Caco-2 (cell line): ENCODE data around the gene PADI3. TPM values are rescaled to one million over a fixed set of nuclear protein-coding genes. Genes with fewer than 3 reads are reported as not detected.

ENCODE experiments used
- BruUV-seq: library from RNA; stranded (reverse); fragments of 400-500 nt; replicated peaks from 2 replicates; lab custom pipeline; 2021; lab: Mats Ljungman, UMichigan
- CTCF ChIA-PET: fragments of 300-600 bp; sonication (Branson Sonifier 250); formaldehyde crosslinking; loops from one replicate; lab custom pipeline; 2022; ENCODE audit warnings: antibody characterized with exemption; lab: Charles Lee
- POLR2A ChIA-PET: fragments of 300-600 bp; sonication (Branson Sonifier 250); formaldehyde crosslinking; loops from one replicate; lab custom pipeline; 2022; ENCODE audit warnings: antibody characterized with exemption; lab: Charles Lee
- DNase-seq, 2 experiments: peaks; one replicate each; pipeline versions ENCODE4 v3.0.0 to v3.0.0-alpha.2; 2020 to 2022
- H3K27me3 ChIP-seq: replicated peaks from 2 replicates; pipeline ENCODE4 v1.6.0; 2011; ENCODE audit warnings: low read length; ENCODE audit not compliant: control insufficient read depth, insufficient read depth
- H3K36me3 ChIP-seq: 2 replicates; pipeline ENCODE4 v1.5.1; 2011; ENCODE audit warnings: low read length; ENCODE audit not compliant: control insufficient read depth, insufficient read depth
- H3K4me1 ChIP-seq: fragments of 250-450 bp; sonication (Bioruptor Pico); 2 replicates; pipeline ENCODE4 v1.5.1; 2020; ENCODE audit warnings: mild to moderate bottlenecking
- H3K4me3 ChIP-seq: 2 replicates; pipeline ENCODE4 v1.5.1; 2011; ENCODE audit warnings: low read depth, mild to moderate bottlenecking, control low read depth, low read length
- H3K9me3 ChIP-seq: fragments of 250-450 bp; sonication (Bioruptor Pico); 2 replicates; pipeline ENCODE4 v1.5.1; 2020; ENCODE audit warnings: mild to moderate bottlenecking, moderate library complexity
- H3K27ac Mint-ChIP-seq: one replicate; pipeline ENCODE4 v1.8.0; 2022; ENCODE audit warnings: mixed read lengths; ENCODE audit not compliant: unreplicated experiment
- H3K27me3 Mint-ChIP-seq: one replicate; pipeline ENCODE4 v1.8.0; 2022; ENCODE audit warnings: mixed read lengths; ENCODE audit not compliant: insufficient read depth, unreplicated experiment
- H3K36me3 Mint-ChIP-seq: one replicate; pipeline ENCODE4 v1.8.0; 2022; ENCODE audit warnings: mild to moderate bottlenecking, mixed read lengths; ENCODE audit not compliant: insufficient read depth, unreplicated experiment
- H3K4me1 Mint-ChIP-seq: one replicate; pipeline ENCODE4 v1.8.0; 2022; ENCODE audit warnings: low read depth, mixed read lengths; ENCODE audit not compliant: unreplicated experiment
- H3K4me3 Mint-ChIP-seq: one replicate; pipeline ENCODE4 v1.8.0; 2022; ENCODE audit warnings: mild to moderate bottlenecking, moderate library complexity, mixed read lengths; ENCODE audit not compliant: unreplicated experiment
- H3K9me3 Mint-ChIP-seq: one replicate; pipeline ENCODE4 v1.8.0; 2022; ENCODE audit warnings: mixed read lengths; ENCODE audit not compliant: unreplicated experiment
- intact Hi-C: fragments of 100-400 bp; cut with micrococcal nuclease; formaldehyde crosslinking; loops from one replicate; pipeline ENCODE4 v1.10.0; 2022; ENCODE audit not compliant: unreplicated experiment
- total RNA-seq: library from RNA; stranded (reverse); gene quantifications from 2 replicates; pipeline ENCODE4 v1.2.3, GENCODE V29; 2022
- TF ChIP-seq, protein P1 (sequence below), 2 experiments: fragments of 200-600 bp in 1 of 2; IDR thresholded peaks; 1 replicate in 1 of 2; 2 replicates in 1 of 2; pipeline versions ENCODE4 v1.5.1 to v1.8.0; 2011 to 2022; ENCODE audit warnings: antibody characterized with exemption in 1 of 2, control low read depth in 1 of 2, inconsistent platforms in 1 of 2, low read depth in 1 of 2, low read length in 1 of 2, mild to moderate bottlenecking in 1 of 2, moderate library complexity in 1 of 2; ENCODE audit not compliant: insufficient read depth in 1 of 2, severe bottlenecking in 1 of 2, unreplicated experiment in 1 of 2

The PADI3 gene
- total RNA-seq, 1 experiment from 2014 or later, result not detected

- Mint-ChIP-seq H3K36me3 (no peaks in the 10 kb centered on the region), H3K27me3 (no peaks in the 10 kb centered on the region), H3K4me1 (no peaks in the 10 kb centered on the region), H3K4me3 (no peak overlapping the region), H3K9me3 (no peaks in the 10 kb centered on the region), H3K27ac (no peak overlapping the region)
- no peak for DNase-seq
- TF ChIP-seq, protein P1, sequence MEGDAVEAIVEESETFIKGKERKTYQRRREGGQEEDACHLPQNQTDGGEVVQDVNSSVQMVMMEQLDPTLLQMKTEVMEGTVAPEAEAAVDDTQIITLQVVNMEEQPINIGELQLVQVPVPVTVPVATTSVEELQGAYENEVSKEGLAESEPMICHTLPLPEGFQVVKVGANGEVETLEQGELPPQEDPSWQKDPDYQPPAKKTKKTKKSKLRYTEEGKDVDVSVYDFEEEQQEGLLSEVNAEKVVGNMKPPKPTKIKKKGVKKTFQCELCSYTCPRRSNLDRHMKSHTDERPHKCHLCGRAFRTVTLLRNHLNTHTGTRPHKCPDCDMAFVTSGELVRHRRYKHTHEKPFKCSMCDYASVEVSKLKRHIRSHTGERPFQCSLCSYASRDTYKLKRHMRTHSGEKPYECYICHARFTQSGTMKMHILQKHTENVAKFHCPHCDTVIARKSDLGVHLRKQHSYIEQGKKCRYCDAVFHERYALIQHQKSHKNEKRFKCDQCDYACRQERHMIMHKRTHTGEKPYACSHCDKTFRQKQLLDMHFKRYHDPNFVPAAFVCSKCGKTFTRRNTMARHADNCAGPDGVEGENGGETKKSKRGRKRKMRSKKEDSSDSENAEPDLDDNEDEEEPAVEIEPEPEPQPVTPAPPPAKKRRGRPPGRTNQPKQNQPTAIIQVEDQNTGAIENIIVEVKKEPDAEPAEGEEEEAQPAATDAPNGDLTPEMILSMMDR (IDR thresholded peaks at IDR 0.05; ENCODE audit: insufficient read depth in 1 of 2, low read depth in 1 of 2, low read length in 1 of 2, severe bottlenecking in 1 of 2, unreplicated experiment in 1 of 2), result no peak
- Histone ChIP-seq H3K4me1 (no peaks in the 10 kb centered on the region), H3K36me3 (no peaks in the 10 kb centered on the region), H3K27me3 (no peaks in the 10 kb centered on the region; the same call in 1 of the 2 replicates), H3K4me3 (no peak overlapping the region), H3K9me3 (no peaks in the 10 kb centered on the region)
- ChIA-PET CTCF (no interaction called here), POLR2A (no interaction called here)
- BruUV-seq, result no TSS peak
- intact Hi-C loops, result no loop called here
Observed at GRCh38 chr1:17243274-17243673, 5.6 kb upstream of the PADI3 start.

- no peak for DNase-seq
- H3K4me3 Mint-ChIP-seq, result no peak overlapping the region
- TF ChIP-seq, protein P1 (IDR thresholded peaks at IDR 0.05; ENCODE audit: insufficient read depth in 1 of 2, low read depth in 1 of 2, low read length in 1 of 2, severe bottlenecking in 1 of 2, unreplicated experiment in 1 of 2), result no peak
Observed at GRCh38 chr1:17244821-17245740, 3.8 kb upstream of the PADI3 start.

DNA sequence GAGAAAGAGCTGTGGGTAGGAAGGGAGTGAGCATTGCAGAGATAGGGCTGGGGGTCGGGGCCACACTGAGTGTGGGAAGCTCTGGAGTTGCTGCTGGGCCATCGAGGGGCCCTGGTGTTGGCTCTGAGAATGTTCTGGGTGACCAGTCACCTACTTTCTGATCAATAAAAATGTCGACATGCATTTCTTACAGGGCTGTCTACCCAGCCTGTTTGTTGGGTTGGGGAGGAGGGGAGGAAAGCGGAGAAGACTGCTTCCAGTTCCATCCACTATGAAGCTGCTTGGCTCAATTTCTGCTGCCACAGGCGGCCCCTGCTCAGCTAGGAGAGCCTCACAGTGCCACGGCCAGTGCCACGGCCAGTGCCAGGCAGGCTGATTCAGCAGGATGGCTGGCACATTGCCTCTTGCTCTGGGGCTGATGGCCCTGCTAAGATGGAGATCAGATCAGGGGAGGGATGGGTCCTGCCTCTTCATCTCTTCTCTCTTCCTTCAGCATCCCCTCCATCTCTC, 3.0 kb upstream of the PADI3 start:
- H3K4me3 Mint-ChIP-seq, result no peak overlapping the region
- H3K4me1 ChIP-seq, result no peaks in the 10 kb centered on the region
- no peaks in the 10 kb centered on the region for H3K27me3 Mint-ChIP-seq
- H3K4me3 ChIP-seq, result no peak overlapping the region
- H3K9me3 Mint-ChIP-seq, result no peaks in the 10 kb centered on the region
- H3K27ac Mint-ChIP-seq, result no peak overlapping the region
- H3K4me1 Mint-ChIP-seq, result no peaks in the 10 kb centered on the region
- intact Hi-C loops, result no loop called here
- TF ChIP-seq, protein P1 (IDR thresholded peaks at IDR 0.05; ENCODE audit: insufficient read depth in 1 of 2, low read depth in 1 of 2, low read length in 1 of 2, severe bottlenecking in 1 of 2, unreplicated experiment in 1 of 2), result no peak
- no peaks in the 10 kb centered on the region for H3K36me3 Mint-ChIP-seq
- BruUV-seq, result no TSS peak
- ChIA-PET POLR2A (no interaction called here), CTCF (no interaction called here)
- no peaks in the 10 kb centered on the region for H3K9me3 ChIP-seq
- H3K36me3 ChIP-seq, result no peaks in the 10 kb centered on the region
- no peaks in the 10 kb centered on the region; the same call in 1 of the 2 replicates for H3K27me3 ChIP-seq
- DNase-seq, result no peak

More at GRCh38 chr1:17244821-17245740, 3.8 kb upstream of the PADI3 start:
- no peaks in the 10 kb centered on the region for H3K27me3 Mint-ChIP-seq
- H3K27ac Mint-ChIP-seq, result no peak overlapping the region
- Histone ChIP-seq H3K9me3 (no peaks in the 10 kb centered on the region), H3K4me1 (no peaks in the 10 kb centered on the region), H3K36me3 (no peaks in the 10 kb centered on the region), H3K4me3 (no peak overlapping the region), H3K27me3 (no peaks in the 10 kb centered on the region; the same call in 1 of the 2 replicates)
- ChIA-PET CTCF (no interaction called here), POLR2A (interaction anchor here (0.6 kb wide), 1 partner anchor 106 kb away, joined by 4 read pairs; no protein-coding TSS in a partner anchor)
- no peaks in the 10 kb centered on the region for H3K4me1 Mint-ChIP-seq
- H3K36me3 Mint-ChIP-seq, result no peaks in the 10 kb centered on the region
- intact Hi-C loops, result no loop called here
- no peaks in the 10 kb centered on the region for H3K9me3 Mint-ChIP-seq
- BruUV-seq, result no TSS peak
